IMR-90 (cell line): ENCODE results near the gene SLC26A8. TPM values are rescaled to one million over a fixed set of nuclear protein-coding genes. Genes with fewer than 3 reads are reported as not detected.

ENCODE experiments used
- ATAC-seq: fragments of 200-7000 bp; cut with Tn5 transposase; 2 replicates; pipeline ENCODE4 v1.9.1; 2020; ENCODE audit warnings: low read depth, mild to moderate bottlenecking, moderate library complexity
- BruUV-seq: library from RNA; stranded (reverse); fragments of 400-500 nt; replicated peaks from 2 replicates; lab custom pipeline; 2021; lab: Mats Ljungman, UMichigan
- CTCF ChIA-PET: fragments of 300-600 bp; formaldehyde crosslinking; extraction: SDS; loops from one replicate; lab custom pipeline; 2021; ENCODE audit warnings: antibody characterized with exemption; lab: Yijun Ruan, JAX
- POLR2A ChIA-PET: fragments of 300-600 bp; sonication (Branson Sonifier 250); formaldehyde crosslinking; loops from one replicate; lab custom pipeline; 2022; ENCODE audit warnings: antibody characterized with exemption; ENCODE audit not compliant: unreplicated experiment; lab: Charles Lee
- DNase-seq: peaks from one replicate; pipeline ENCODE4 v3.0.0; 2013
- H2AFZ ChIP-seq: replicated peaks from 2 replicates; pipeline ENCODE3; 2013; ENCODE audit warnings: low read length, mild to moderate bottlenecking; ENCODE audit not compliant: poor library complexity
- H2AK5ac ChIP-seq: 2 replicates; pipeline ENCODE4 v1.6.1; 2013; ENCODE audit warnings: low read depth, low read length, inconsistent platforms
- H2AK9ac ChIP-seq: replicated peaks from 2 replicates; pipeline ENCODE3; 2013; ENCODE audit warnings: mild to moderate bottlenecking, low read depth, low read length, moderate library complexity; ENCODE audit not compliant: poor library complexity
- H2BK120ac ChIP-seq: 2 replicates; pipeline ENCODE4 v1.6.1; 2013; ENCODE audit warnings: low read depth, low read length, inconsistent platforms
- H2BK15ac ChIP-seq: 3 replicates; pipeline ENCODE4 v1.6.1; 2013; ENCODE audit warnings: low read depth, low read length, inconsistent platforms
- H2BK20ac ChIP-seq: 2 replicates; pipeline ENCODE4 v1.6.1; 2013; ENCODE audit warnings: low read depth, mild to moderate bottlenecking, inconsistent platforms, low read length, moderate library complexity
- H2BK5ac ChIP-seq: 2 replicates; pipeline ENCODE4 v1.6.1; 2013; ENCODE audit warnings: mild to moderate bottlenecking, low read depth, low read length, inconsistent platforms; ENCODE audit not compliant: poor library complexity, severe bottlenecking
- H3K14ac ChIP-seq: replicated peaks from 2 replicates; pipeline ENCODE4 v1.6.1; 2013; ENCODE audit warnings: low read depth, low read length, inconsistent platforms
- H3K18ac ChIP-seq: 2 replicates; pipeline ENCODE4 v1.6.1; 2013; ENCODE audit warnings: low read depth, low read length, control low read depth
- H3K23ac ChIP-seq: 2 replicates; pipeline ENCODE4 v1.6.1; 2013; ENCODE audit warnings: low read depth, low read length, inconsistent platforms
- H3K27ac ChIP-seq: 2 replicates; pipeline ENCODE4 v1.5.1; 2013; ENCODE audit warnings: mild to moderate bottlenecking, control low read depth, low read length; ENCODE audit not compliant: insufficient read depth
- H3K27me3 ChIP-seq: 2 replicates; pipeline ENCODE4 v1.6.1; 2013; ENCODE audit warnings: low read length; ENCODE audit not compliant: control insufficient read depth, insufficient read depth
- H3K36me3 ChIP-seq: 2 replicates; pipeline ENCODE4 v1.6.1; 2013; ENCODE audit warnings: low read length, mixed read lengths; ENCODE audit not compliant: control insufficient read depth, insufficient read depth
- H3K4ac ChIP-seq: 2 replicates; pipeline ENCODE4 v1.6.1; 2013; ENCODE audit warnings: low read depth, low read length, inconsistent platforms
- H3K4me1 ChIP-seq: 2 replicates; pipeline ENCODE4 v1.6.1; 2013; ENCODE audit warnings: low read length, mixed read lengths; ENCODE audit not compliant: control insufficient read depth, insufficient read depth
- H3K4me2 ChIP-seq: 2 replicates; pipeline ENCODE4 v1.6.1; 2013; ENCODE audit warnings: low read depth, mild to moderate bottlenecking, control low read depth, low read length, moderate library complexity
- H3K4me3 ChIP-seq: 2 replicates; pipeline ENCODE4 v1.5.1; 2013; ENCODE audit warnings: low read depth, mild to moderate bottlenecking, control low read depth, low read length, moderate library complexity; ENCODE audit not compliant: insufficient read depth
- H3K56ac ChIP-seq: 2 replicates; pipeline ENCODE4 v1.6.1; 2013; ENCODE audit warnings: low read length, inconsistent platforms; ENCODE audit not compliant: insufficient read depth; ENCODE audit errors: extremely low read depth
- H3K79me1 ChIP-seq, 2 experiments: 2 replicates each; pipeline ENCODE4 v1.6.1; 2013; ENCODE audit warnings: low read length in 2 of 2, inconsistent platforms in 1 of 2, low read depth in 1 of 2
- H3K9ac ChIP-seq: 2 replicates; pipeline ENCODE4 v1.6.1; 2013; ENCODE audit warnings: low read depth, low read length, control low read depth
- H3K9me1 ChIP-seq: 2 replicates; pipeline ENCODE4 v1.6.1; 2013; ENCODE audit warnings: low read length, inconsistent platforms; ENCODE audit not compliant: insufficient read depth
- H3K9me3 ChIP-seq: 2 replicates; pipeline ENCODE4 v1.6.1; 2013; ENCODE audit warnings: low read length; ENCODE audit not compliant: control insufficient read depth, insufficient read depth
- H4K20me1 ChIP-seq: 2 replicates; pipeline ENCODE4 v1.6.1; 2013; ENCODE audit warnings: low read length, inconsistent platforms; ENCODE audit not compliant: insufficient read depth
- H4K5ac ChIP-seq: 2 replicates; pipeline ENCODE4 v1.6.1; 2013; ENCODE audit warnings: mild to moderate bottlenecking, low read depth, low read length, control low read depth
- H4K8ac ChIP-seq, 2 experiments: 2 replicates each; pipeline ENCODE4 v1.6.1; 2013; ENCODE audit warnings: low read depth in 2 of 2, low read length in 2 of 2, control low read depth in 1 of 2, inconsistent platforms in 1 of 2
- H4K91ac ChIP-seq: 2 replicates; pipeline ENCODE4 v1.6.1; 2013; ENCODE audit warnings: low read depth, low read length, inconsistent platforms; ENCODE audit not compliant: insufficient read depth
- BHLHE40 ChIP-seq: fragments of 150-350 bp; IDR thresholded peaks from 2 replicates; pipeline ENCODE4 v1.6.1; 2016; ENCODE audit warnings: mild to moderate bottlenecking, low read depth, low read length
- CEBPB ChIP-seq: IDR thresholded peaks from 2 replicates; pipeline ENCODE4 v1.6.1; 2012; ENCODE audit warnings: low read depth, low read length, improper control_type of control experiment
- CHD1 ChIP-seq: IDR thresholded peaks from 2 replicates; pipeline ENCODE4 v1.6.1; 2012; ENCODE audit warnings: low read depth, low read length, improper control_type of control experiment
- FOS ChIP-seq: fragments of 150-350 bp; IDR thresholded peaks from 2 replicates; pipeline ENCODE4 v1.6.1; 2016; ENCODE audit warnings: low read depth, low read length
- MAFK ChIP-seq: IDR thresholded peaks from 2 replicates; pipeline ENCODE4 v1.6.1; 2012; ENCODE audit warnings: low read depth, low read length, improper control_type of control experiment
- MAZ ChIP-seq: IDR thresholded peaks from 2 replicates; pipeline ENCODE4 v1.6.1; 2012; ENCODE audit warnings: low read depth, mild to moderate bottlenecking, low read length, improper control_type of control experiment, moderate library complexity, borderline replicate concordance
- MXI1 ChIP-seq: IDR thresholded peaks from 2 replicates; pipeline ENCODE4 v1.6.1; 2012; ENCODE audit warnings: low read depth, mild to moderate bottlenecking, low read length, moderate library complexity, borderline replicate concordance
- NFE2L2 ChIP-seq: fragments of 150-350 bp; IDR thresholded peaks from 2 replicates; pipeline ENCODE4 v1.6.1; 2016; ENCODE audit warnings: low read depth, mild to moderate bottlenecking, low read length
- POLR2A ChIP-seq: IDR thresholded peaks from 2 replicates; pipeline ENCODE4 v1.6.1; 2012; ENCODE audit warnings: mild to moderate bottlenecking, low read depth, low read length
- RAD21 ChIP-seq: IDR thresholded peaks from 2 replicates; pipeline ENCODE4 v1.6.1; 2012; ENCODE audit warnings: low read length, improper control_type of control experiment
- RCOR1 ChIP-seq: IDR thresholded peaks from 2 replicates; pipeline ENCODE4 v1.6.1; 2012; ENCODE audit warnings: mild to moderate bottlenecking, low read length, improper control_type of control experiment; ENCODE audit not compliant: insufficient replicate concordance
- RFX5 ChIP-seq: IDR thresholded peaks from 2 replicates; pipeline ENCODE4 v1.8.0; 2012; ENCODE audit warnings: low read depth, mild to moderate bottlenecking, low read length, moderate library complexity
- SMC3 ChIP-seq: fragments of 150-350 bp; IDR thresholded peaks from 2 replicates; pipeline ENCODE4 v1.6.1; 2016; ENCODE audit warnings: low read depth, mild to moderate bottlenecking, antibody characterized with exemption, low read length, moderate library complexity
- WGBS, 2 experiments: methylation state at CpG; one replicate each; pipeline versions ENCODE4 v1.1.5 to v1.1.7; 2013; ENCODE audit warnings: missing lambda C conversion rate in 2 of 2; ENCODE audit not compliant: insufficient read length in 1 of 2; ENCODE audit errors: extremely low coverage in 2 of 2; 5-methylcytosine and 5-hydroxymethylcytosine counted together
- dilution Hi-C: fragments of 300-500 bp; cut with HindIII; formaldehyde crosslinking; loops from one replicate; pipeline ENCODE4 v1.14.3; 2018; ENCODE audit warnings: low sequenced_read_pairs; ENCODE audit not compliant: unreplicated experiment
- in situ Hi-C: fragments of 300-500 bp; cut with MboI; formaldehyde crosslinking; loops from 3 replicates; pipeline ENCODE4 v1.14.3; 2019; ENCODE audit warnings: low sequenced_read_pairs, inconsistent platforms, mixed read lengths
- intact Hi-C: fragments of 100-400 bp; cut with micrococcal nuclease; formaldehyde crosslinking; loops from 2 replicates; pipeline ENCODE4 v1.10.0; 2022
- polyA plus RNA-seq, 3 experiments: library from polyadenylated mRNA; depleted of rRNA; stranded (reverse); fragments of >200 nt; gene quantifications; 2 replicates each; pipeline ENCODE4 v1.2.3, GENCODE V29; 2012; ENCODE audit warnings: low replicate concordance in 1 of 3
- total RNA-seq: library from RNA; depleted of rRNA; stranded (reverse); fragments of >200 nt; gene quantifications from 2 replicates; pipeline ENCODE4 v1.2.3, GENCODE V29; 2012
- TF ChIP-seq, protein P1 (sequence below): fragments of 150-350 bp; IDR thresholded peaks from 2 replicates; pipeline ENCODE4 v1.6.1; 2017; ENCODE audit warnings: mild to moderate bottlenecking, antibody characterized with exemption, low read length, low read depth
- TF ChIP-seq, protein P2 (sequence below): conservative IDR thresholded peaks from 2 replicates; pipeline ENCODE4 v1.5.1; 2012; ENCODE audit warnings: mild to moderate bottlenecking, low read depth, low read length, improper control_type of control experiment
- TF ChIP-seq, protein P3 (sequence below): fragments of 150-350 bp; IDR thresholded peaks from 2 replicates; pipeline ENCODE4 v1.6.1; 2016; ENCODE audit warnings: low read depth, mild to moderate bottlenecking, low read length, moderate library complexity, borderline replicate concordance

Gene SLC26A8
- total and polyA plus RNA-seq, 2 of the 4 experiments (the other 2 are of a cell fraction): 0.07 TPM; not detected in 1

DNA sequence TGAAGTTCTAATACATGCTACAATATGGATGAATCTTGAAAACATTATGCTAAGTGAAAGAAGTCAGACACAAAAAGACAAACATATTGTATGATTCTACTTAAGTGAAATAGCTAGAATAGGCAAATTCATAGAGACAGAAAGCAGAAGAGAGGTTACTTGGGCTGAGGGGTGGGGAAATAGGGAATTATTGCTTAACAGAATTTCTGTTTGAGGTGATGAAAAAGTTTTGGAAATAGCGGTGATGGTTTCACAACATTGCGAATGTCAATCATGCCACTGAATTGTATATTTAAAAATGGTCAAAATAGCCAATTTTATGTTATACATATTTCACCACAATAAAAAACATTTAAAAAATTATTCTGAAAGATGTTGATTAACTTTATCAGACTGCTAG is 6.1 kb downstream of the SLC26A8 start:
- POLR2A ChIA-PET: no interaction called here

More for the DNA sequence above, 6.1 kb downstream of the SLC26A8 start:
- H3K4ac ChIP-seq: no peak overlapping the region
- peaks cover 9% of the 10 kb centered on the region for H3K27me3 ChIP-seq
- no peak overlapping the region for H3K27ac ChIP-seq
- H3K79me1 ChIP-seq: no peaks in the 10 kb centered on the region
- no peak overlapping the region for H4K5ac ChIP-seq
- CTCF ChIA-PET: no interaction called here
- in situ Hi-C loops (no loop called here), dilution Hi-C loops (no loop called here), intact Hi-C loops (no loop called here)
- no CpG with 5 or more reads among the region's 2 CpGs for WGBS, 2 experiments
- H2AK5ac ChIP-seq: no peak overlapping the region
- H4K20me1 ChIP-seq: no peaks in the 10 kb centered on the region
- DNase-seq (no peak), ATAC-seq (no peak)
- H3K9me1 ChIP-seq: no peaks in the 10 kb centered on the region
- TF ChIP-seq NFE2L2 (no peak), FOS (no peak), MAFK (no peak), RCOR1 (no peak), MXI1 (no peak), RFX5 (no peak), POLR2A (no peak), MAZ (no peak), CHD1 (no peak), SMC3 (no peak), CEBPB (no peak), BHLHE40 (no peak), RAD21 (no peak)
- TF ChIP-seq, protein P1, sequence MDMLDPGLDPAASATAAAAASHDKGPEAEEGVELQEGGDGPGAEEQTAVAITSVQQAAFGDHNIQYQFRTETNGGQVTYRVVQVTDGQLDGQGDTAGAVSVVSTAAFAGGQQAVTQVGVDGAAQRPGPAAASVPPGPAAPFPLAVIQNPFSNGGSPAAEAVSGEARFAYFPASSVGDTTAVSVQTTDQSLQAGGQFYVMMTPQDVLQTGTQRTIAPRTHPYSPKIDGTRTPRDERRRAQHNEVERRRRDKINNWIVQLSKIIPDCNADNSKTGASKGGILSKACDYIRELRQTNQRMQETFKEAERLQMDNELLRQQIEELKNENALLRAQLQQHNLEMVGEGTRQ: no peak
- TF ChIP-seq, protein P2, sequence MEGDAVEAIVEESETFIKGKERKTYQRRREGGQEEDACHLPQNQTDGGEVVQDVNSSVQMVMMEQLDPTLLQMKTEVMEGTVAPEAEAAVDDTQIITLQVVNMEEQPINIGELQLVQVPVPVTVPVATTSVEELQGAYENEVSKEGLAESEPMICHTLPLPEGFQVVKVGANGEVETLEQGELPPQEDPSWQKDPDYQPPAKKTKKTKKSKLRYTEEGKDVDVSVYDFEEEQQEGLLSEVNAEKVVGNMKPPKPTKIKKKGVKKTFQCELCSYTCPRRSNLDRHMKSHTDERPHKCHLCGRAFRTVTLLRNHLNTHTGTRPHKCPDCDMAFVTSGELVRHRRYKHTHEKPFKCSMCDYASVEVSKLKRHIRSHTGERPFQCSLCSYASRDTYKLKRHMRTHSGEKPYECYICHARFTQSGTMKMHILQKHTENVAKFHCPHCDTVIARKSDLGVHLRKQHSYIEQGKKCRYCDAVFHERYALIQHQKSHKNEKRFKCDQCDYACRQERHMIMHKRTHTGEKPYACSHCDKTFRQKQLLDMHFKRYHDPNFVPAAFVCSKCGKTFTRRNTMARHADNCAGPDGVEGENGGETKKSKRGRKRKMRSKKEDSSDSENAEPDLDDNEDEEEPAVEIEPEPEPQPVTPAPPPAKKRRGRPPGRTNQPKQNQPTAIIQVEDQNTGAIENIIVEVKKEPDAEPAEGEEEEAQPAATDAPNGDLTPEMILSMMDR: no peak
- TF ChIP-seq, protein P3, sequence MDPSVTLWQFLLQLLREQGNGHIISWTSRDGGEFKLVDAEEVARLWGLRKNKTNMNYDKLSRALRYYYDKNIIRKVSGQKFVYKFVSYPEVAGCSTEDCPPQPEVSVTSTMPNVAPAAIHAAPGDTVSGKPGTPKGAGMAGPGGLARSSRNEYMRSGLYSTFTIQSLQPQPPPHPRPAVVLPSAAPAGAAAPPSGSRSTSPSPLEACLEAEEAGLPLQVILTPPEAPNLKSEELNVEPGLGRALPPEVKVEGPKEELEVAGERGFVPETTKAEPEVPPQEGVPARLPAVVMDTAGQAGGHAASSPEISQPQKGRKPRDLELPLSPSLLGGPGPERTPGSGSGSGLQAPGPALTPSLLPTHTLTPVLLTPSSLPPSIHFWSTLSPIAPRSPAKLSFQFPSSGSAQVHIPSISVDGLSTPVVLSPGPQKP: no peak
- H4K91ac ChIP-seq: no peak overlapping the region
- H3K9me3 ChIP-seq: no peaks in the 10 kb centered on the region
- H3K4me1 ChIP-seq: no peaks in the 10 kb centered on the region
- no peak overlapping the region for H3K9ac ChIP-seq
- no peak overlapping the region for H3K4me2 ChIP-seq
- H3K23ac ChIP-seq: no peak overlapping the region
- H2AK9ac ChIP-seq: no peak overlapping the region
- no peak overlapping the region for H2BK120ac ChIP-seq
- no peak overlapping the region for H4K8ac ChIP-seq
- H2BK15ac ChIP-seq: no peak overlapping the region
- H2AFZ ChIP-seq: no peak overlapping the region
- no peak overlapping the region for H2BK20ac ChIP-seq
- BruUV-seq: no TSS peak
- H2BK5ac ChIP-seq: no peak overlapping the region
- H3K56ac ChIP-seq: no peak overlapping the region
- no peaks in the 10 kb centered on the region for H3K36me3 ChIP-seq
- no peak overlapping the region for H3K18ac ChIP-seq
- H3K4me3 ChIP-seq: no peak overlapping the region
- no peak overlapping the region for H3K14ac ChIP-seq
